ENCODE measurements around the gene PRKAR1B.

Gene PRKAR1B

GRCh38 chr7:596819-597182, 130.3 kb downstream of the PRKAR1B start:
- H3K27ac ChIP-seq: no peak overlapping the region
- no peak for DNase-seq (ENCODE audit: low read depth, low spot score)

- DNase-seq (ENCODE audit: low read depth, low spot score): no peak
- no peak overlapping the region for H3K27ac ChIP-seq
Observed at GRCh38 chr7:596071-596818, 130.8 kb downstream of the PRKAR1B start.

GRCh38 chr7:595621-596010, 131.5 kb downstream of the PRKAR1B start:
- H3K27ac ChIP-seq: no peak overlapping the region
- no peak for DNase-seq (ENCODE audit: low read depth, low spot score)

GRCh38 chr7:594920-595620, 132.0 kb downstream of the PRKAR1B start:
- no peak overlapping the region for H3K27ac ChIP-seq
- DNase-seq (ENCODE audit: low read depth, low spot score): no peak

GRCh38 chr7:594212-594913, 132.7 kb downstream of the PRKAR1B start:
- no peak overlapping the region for H3K27ac ChIP-seq
- DNase-seq (ENCODE audit: low read depth, low spot score): no peak

- no peak overlapping the region for H3K27ac ChIP-seq
- no peak for DNase-seq (ENCODE audit: low read depth, low spot score)
Observed at GRCh38 chr7:593324-594115, 133.6 kb downstream of the PRKAR1B start.

- no peak overlapping the region for H3K27ac ChIP-seq
- DNase-seq (ENCODE audit: low read depth, low spot score): no peak
Observed at GRCh38 chr7:591856-592628, 135.0 kb downstream of the PRKAR1B start.

- no peak for DNase-seq (ENCODE audit: low read depth, low spot score)
- no peak overlapping the region for H3K27ac ChIP-seq
Observed at GRCh38 chr7:590731-591551, 136.1 kb downstream of the PRKAR1B start.

GRCh38 chr7:589781-590575, 137.1 kb downstream of the PRKAR1B start:
- no peak for DNase-seq (ENCODE audit: low read depth, low spot score)
- no peak overlapping the region for H3K27ac ChIP-seq

GRCh38 chr7:587767-588166, 139.3 kb downstream of the PRKAR1B start:
- no peak overlapping the region for H3K27ac ChIP-seq
- DNase-seq (ENCODE audit: low read depth, low spot score): no peak

- H3K27ac ChIP-seq: no peak overlapping the region
- no peak for DNase-seq (ENCODE audit: low read depth, low spot score)
Observed at GRCh38 chr7:586494-586893, 140.6 kb downstream of the PRKAR1B start.

- no peak for DNase-seq (ENCODE audit: low read depth, low spot score)
Observed at GRCh38 chr7:585873-586272, 141.2 kb downstream of the PRKAR1B start.

GRCh38 chr7:585229-585711, 141.8 kb downstream of the PRKAR1B start:
- DNase-seq (ENCODE audit: low read depth, low spot score): no peak
- H3K27ac ChIP-seq: no peak overlapping the region

More at GRCh38 chr7:585873-586272, 141.2 kb downstream of the PRKAR1B start:
- H3K27ac ChIP-seq: no peak overlapping the region

- no peak overlapping the region for H3K27ac ChIP-seq
- DNase-seq (ENCODE audit: low read depth, low spot score): no peak
Observed at GRCh38 chr7:584820-585219, 142.3 kb downstream of the PRKAR1B start.

GRCh38 chr7:584122-584465, 143.0 kb downstream of the PRKAR1B start:
- H3K27ac ChIP-seq: no peak overlapping the region
- no peak for DNase-seq (ENCODE audit: low read depth, low spot score)

GRCh38 chr7:583410-584121, 143.5 kb downstream of the PRKAR1B start:
- DNase-seq (ENCODE audit: low read depth, low spot score): no peak
- no peak overlapping the region for H3K27ac ChIP-seq

- no peak overlapping the region for H3K27ac ChIP-seq
- no peak for DNase-seq (ENCODE audit: low read depth, low spot score)
Observed at GRCh38 chr7:582931-583330, 144.2 kb downstream of the PRKAR1B start.

Measured in epithelial cell of prostate (primary cell).